CD4-positive, alpha-beta T cell treated with Interleukin-2 at 100 ng/mL for 4 hours (primary cell): ENCODE data around the gene CCDC34.

Experiments used
- DNase-seq: peaks from one replicate; pipeline ENCODE4 v3.0.0-alpha.2; 2020; ENCODE audit warnings: low spot score

The CCDC34 gene

GRCh38 chr11:27392278-27393114, 29.5 kb upstream of the CCDC34 start:
- DNase-seq: no peak

DNA sequence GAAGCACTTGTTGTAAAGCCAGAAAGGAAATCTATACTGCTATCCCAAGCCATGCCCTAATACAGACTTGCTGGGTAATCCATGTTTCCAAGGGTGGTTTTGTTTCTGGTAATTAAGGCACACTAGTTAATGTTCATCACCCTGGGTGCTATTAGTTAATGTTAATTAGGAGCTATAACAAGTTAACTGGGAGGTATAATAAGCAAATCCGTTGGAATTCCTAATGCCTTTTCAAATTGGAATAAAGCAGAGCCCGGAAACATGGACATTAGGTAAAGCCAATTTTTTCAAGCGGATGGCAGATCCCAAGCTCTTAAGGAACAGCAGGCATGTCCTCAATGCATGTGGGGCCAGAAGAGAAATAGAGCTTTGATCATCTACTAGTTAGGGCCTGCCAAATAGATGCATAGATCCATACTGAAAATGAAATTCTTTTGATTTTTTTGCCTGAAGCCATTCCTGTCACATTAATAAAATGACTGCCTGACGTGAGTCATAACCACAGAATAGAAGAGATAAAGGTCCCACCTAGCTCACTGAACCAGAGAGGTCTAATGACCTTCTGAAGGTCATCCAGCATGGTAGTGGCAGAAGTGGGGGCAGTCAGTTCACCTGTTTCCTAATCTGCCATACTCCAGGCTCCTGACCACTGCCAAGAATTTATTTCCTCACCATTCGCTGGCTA, 28.5 kb upstream of the CCDC34 start:
- DNase-seq: no peak

DNA sequence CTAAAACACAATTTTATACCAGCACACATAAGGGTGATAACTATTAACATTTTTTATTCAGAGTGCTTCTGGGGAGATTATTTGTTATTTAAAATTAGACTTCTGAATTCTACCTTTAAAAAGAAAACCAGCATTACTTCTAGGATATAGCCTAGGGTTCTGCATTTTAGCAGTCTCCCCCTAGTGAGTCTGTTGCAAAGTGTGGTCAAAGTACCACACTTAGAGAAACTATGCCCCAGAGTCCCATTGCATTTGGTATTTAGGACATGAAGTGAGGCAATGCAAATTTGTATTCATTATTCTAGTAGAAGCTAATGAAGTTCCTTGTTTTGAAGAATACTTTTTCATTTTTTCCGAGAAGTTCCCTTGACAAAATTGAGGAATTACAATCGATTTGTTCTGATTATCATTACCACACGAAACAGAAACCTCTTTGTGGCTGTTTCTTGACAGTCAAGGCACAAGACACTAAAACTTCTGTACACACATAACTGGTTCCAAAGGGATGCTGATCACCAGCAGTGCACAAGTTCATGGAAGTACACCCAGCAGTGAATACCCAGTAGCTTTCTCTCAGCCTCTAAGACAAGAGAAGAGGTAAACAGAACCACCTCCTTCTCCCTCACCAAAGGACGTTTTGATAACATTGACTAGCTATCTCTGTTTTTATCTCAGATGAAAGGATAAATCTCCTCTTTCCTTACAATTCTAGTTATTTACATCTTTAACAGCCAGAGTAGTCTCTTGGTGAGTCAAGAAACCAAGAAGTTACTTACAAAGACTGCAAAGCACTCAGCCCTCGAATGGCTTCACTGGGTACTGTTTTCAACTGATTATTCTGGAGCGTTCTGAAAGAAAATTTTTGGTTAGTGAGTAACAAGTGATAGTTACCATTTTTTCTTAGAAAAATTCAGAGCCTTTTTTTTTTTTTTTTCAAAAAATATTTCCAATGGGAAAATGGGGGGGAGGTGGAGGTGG, 27.6 kb upstream of the CCDC34 start:
- DNase-seq: no peak

GRCh38 chr11:27388869-27389268, 25.9 kb upstream of the CCDC34 start:
- DNase-seq: no peak

DNA sequence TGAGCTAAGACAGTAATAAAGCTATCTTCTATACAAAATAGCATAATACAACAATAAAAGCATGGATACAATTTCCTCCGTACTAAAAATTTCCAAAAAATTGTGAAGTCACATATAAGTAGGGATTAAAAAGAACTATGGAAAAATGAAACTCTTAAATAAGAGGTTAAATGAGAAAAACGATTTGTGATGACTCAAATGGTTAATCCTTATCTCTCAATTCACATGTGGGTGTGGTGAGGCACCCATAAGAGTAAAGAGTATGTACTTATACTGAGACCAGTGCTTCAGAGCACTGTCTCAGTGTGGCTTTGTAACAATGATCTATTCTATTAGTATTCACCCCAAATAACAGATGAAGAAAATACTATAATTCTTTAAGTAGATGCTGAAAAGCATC, 25.0 kb upstream of the CCDC34 start:
- DNase-seq: no peak

DNA sequence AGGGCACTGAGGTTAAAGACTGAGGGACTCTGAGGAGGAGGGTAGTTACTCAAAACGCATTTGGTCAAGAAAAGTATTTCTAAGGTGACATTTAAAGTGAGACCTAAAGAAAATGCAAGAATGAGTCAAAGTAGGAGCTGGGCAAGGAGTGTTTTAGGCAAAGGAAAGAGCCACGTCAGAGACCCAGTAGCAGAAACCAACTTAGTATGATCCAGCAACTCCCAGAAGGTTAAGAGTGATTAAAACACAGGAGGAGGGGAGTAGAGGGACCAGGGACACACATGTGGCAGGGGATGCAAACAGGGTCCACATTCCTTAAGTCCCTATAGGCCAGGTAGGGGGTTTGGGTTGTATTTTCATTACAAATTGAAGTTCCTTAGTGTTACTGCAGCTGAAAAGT, 24.3 kb upstream of the CCDC34 start:
- DNase-seq: no peak

DNA sequence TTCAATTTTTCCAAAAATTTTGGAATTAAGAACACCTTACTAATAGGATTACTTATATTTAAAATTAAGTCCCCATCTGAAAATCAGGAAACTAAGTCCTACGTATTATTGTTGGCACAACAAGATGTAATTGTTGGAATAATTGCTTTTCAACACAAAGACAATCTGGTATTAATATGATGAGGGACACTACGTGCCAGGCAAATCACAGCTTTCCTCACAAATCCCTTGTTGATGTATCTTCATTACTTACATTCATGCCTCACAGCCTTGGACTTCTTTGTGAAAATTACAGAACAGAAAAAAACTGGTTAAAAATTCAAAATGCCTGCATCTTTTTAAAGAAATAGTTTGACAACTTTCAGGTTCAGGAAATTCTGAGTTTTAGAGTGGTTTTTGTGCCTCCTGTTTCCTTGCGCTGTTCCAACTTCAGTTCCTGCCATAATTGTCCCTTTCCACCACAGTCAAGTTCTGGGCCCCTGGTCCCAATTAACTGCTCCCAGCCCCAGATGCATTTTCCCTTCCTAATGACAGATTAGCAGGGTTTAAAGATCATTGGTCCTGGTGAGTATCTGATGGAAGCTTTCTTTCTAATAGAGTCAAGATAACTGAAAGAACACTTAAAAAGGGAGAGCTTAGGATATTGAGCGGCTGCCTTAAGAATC, 23.3 kb upstream of the CCDC34 start:
- no peak for DNase-seq

- no peak for DNase-seq
Measured at GRCh38 chr11:27385245-27385644, 22.2 kb upstream of the CCDC34 start.

DNA sequence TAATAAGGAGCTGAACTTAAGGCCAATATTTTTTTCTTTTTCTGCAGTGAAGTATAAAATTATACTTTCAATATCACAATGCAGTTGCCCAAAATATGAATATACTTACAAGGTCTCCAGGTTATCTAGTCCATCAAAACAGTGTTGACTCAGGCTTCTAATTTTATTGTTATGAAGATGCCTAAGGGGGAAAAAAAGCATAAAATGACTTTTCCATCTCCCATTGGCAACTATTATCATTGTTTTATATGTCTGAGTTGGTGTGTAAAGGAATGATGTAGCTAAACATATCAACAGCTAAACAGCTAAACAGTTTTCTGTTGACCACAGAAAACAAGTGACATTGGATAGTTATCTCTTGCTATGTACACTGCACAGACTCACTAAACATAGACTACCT, 21.2 kb upstream of the CCDC34 start:
- no peak for DNase-seq

DNA sequence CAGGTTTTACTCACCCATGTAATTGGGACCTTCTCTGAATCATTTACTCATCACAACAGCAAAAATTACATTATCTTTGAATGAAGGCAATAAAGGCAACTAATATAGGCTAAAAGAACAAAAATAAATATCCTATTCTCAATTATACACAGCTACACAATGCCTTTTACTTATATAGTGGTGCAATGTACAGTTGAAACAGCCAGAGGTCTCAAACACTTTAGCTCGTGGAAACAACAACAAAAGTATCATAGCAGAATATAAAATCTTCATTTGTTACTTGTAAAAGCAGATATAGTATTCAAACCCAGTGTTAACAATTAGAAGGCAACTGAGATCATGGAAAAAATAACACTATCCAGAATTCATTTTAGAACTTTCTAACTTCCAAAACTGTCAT, 20.6 kb upstream of the CCDC34 start:
- DNase-seq: no peak

GRCh38 chr11:27381238-27381666, 18.2 kb upstream of the CCDC34 start:
- no peak for DNase-seq

GRCh38 chr11:27380771-27381170, 17.8 kb upstream of the CCDC34 start:
- DNase-seq: no peak

GRCh38 chr11:27379449-27379848, 16.4 kb upstream of the CCDC34 start:
- no peak for DNase-seq

DNA sequence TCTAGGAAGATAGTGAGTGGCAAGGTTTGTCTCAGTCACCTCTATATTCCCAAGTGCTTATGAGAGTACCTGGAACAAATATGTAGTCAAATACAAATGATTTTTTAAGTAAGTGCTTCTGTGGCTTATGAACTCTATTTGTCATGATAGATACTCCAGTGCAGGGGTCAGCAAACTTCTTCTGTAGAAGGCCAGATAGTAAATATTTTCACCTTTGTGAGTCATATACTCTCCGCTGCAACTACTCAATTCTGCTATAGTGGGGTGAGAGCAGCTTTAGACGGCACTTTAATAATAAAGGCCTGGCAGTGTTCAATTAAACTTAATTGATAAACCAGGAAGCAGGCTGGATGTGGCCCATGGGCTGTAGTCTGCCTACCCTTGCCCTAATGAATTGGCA, 12.4 kb upstream of the CCDC34 start:
- no peak for DNase-seq

- DNase-seq: no peak
Measured at GRCh38 chr11:27373856-27374602, 11.0 kb upstream of the CCDC34 start.

DNA sequence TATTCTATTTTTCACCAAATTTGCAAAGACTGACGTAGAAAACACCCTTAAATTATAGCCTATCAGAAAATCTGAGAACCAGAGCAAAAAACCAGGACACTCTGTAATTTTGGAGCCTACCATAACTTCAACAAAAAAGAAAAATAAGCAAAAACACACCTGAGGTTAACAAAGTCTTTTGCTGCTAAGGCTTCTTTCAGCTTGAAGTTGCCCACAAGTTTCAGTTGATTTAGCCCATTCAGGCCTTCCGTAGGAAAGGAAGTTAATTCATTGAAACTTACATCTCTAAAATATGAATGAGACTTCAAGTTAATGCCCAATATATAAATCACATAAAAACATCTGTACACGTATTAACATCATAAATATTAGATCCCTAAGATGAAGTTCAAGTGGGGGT, 10.4 kb upstream of the CCDC34 start:
- no peak for DNase-seq

GRCh38 chr11:27372164-27372563, 9.1 kb upstream of the CCDC34 start:
- no peak for DNase-seq

- no peak for DNase-seq
Measured at GRCh38 chr11:27371489-27371888, 8.5 kb upstream of the CCDC34 start.

GRCh38 chr11:27370374-27370773, 7.4 kb upstream of the CCDC34 start:
- DNase-seq: no peak

DNA sequence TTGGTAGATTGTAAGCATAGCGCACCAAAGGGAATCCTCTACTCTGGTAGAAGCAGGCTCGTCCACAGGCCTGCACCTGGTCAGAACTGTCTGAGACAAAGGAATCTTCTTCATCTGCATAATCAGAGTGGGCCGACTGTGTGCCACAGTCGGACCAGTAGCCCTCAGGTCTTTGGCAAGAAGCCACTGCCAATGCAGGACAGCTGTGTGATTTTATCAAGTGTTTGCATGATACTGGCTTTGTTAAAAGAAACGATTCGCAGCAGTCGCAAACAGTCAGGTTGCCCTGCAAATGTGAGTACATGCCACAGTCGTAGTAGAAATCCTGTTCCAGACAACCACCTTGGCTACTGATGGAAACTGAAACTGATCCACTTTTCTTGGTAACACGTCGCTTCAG, 4.9 kb upstream of the CCDC34 start:
- DNase-seq: no peak

GRCh38 chr11:27363576-27364117, 632 bp upstream of the CCDC34 start:
- DNase-seq: no peak
